Bronchus fibroblast of lung (primary cell): ENCODE results near the gene EBLN2. TPM values are rescaled to one million over a fixed set of nuclear protein-coding genes. Genes with fewer than 3 reads are reported as not detected.

ENCODE experiments used
- total RNA-seq: library from RNA; depleted of rRNA; stranded (reverse); fragments of >200 nt; gene quantifications from 2 replicates; pipeline ENCODE4 v1.2.3, GENCODE V29; 2015

EBLN2 gene
- total RNA-seq = 0.89 and 1.0 TPM in 2 replicates

GRCh38 chr3:73061416-73061815, at the start of gene EBLN2:
Gene EBLN2, plus strand, starts transcription at chr3:73061659. Its CDS starts 423 bp downstream, at chr3:73062082.

Other genes with a start within 250 kb of the EBLN2 start
- 14.3 and 14.9 TPM in 2 replicates for gene SHQ1, start 213.2 kb upstream of the EBLN2 start, total RNA-seq
- gene GXYLT2, start 173.6 kb upstream of the EBLN2 start, total RNA-seq = 9.4 and 15.0 TPM in 2 replicates
- gene PPP4R2, start 64.8 kb upstream of the EBLN2 start, total RNA-seq = 18.7 and 19.0 TPM in 2 replicates